GM12878 (cell line): ENCODE data around the gene SRMS. TPM values are rescaled to one million over a fixed set of nuclear protein-coding genes. Genes with fewer than 3 reads are reported as not detected.

ENCODE experiments used
- ATAC-seq: fragments of 200-7000 bp; cut with Tn5 transposase; 3 replicates; pipeline ENCODE4 v1.9.1; 2020; ENCODE audit warnings: mild to moderate bottlenecking, moderate library complexity
- BruUV-seq: library from RNA; stranded (reverse); fragments of 400-500 nt; replicated peaks from 2 replicates; lab custom pipeline; 2021; lab: Mats Ljungman, UMichigan
- CTCF ChIA-PET: fragments of 300-600 bp; sonication (Branson Sonifier 250); formaldehyde crosslinking; extraction: SDS; loops from one replicate; lab custom pipeline; 2021; ENCODE audit warnings: inconsistent platforms; lab: Yijun Ruan, JAX
- POLR2A ChIA-PET: fragments of 350-600 bp; formaldehyde crosslinking; extraction: SDS; loops from one replicate; lab custom pipeline; 2021; ENCODE audit warnings: inconsistent platforms; lab: Charles Lee
- RAD21 ChIA-PET: fragments of 300-600 bp; sonication (Branson Sonifier 250); formaldehyde crosslinking; loops from one replicate; lab custom pipeline; 2023; ENCODE audit warnings: antibody characterized with exemption; ENCODE audit not compliant: unreplicated experiment; lab: Charles Lee
- SMC1A ChIA-PET: fragments of 300-600 bp; sonication (Branson Sonifier 250); formaldehyde crosslinking; loops from one replicate; lab custom pipeline; 2023; ENCODE audit not compliant: unreplicated experiment, uncharacterized antibody; lab: Charles Lee
- DNase-seq: peaks from one replicate; pipeline ENCODE4 v3.0.0-alpha.2; 2011; ENCODE audit warnings: low read depth, low spot score
- FAIRE-seq: peaks from 3 replicates; lab custom pipeline; 2011; peaks lifted over from hg19 to GRCh38; lab: Jason Lieb, UNC
- H2AFZ ChIP-seq: 2 replicates; pipeline ENCODE4 v1.6.0; 2011; ENCODE audit warnings: low read depth, low read length, control low read depth; ENCODE audit not compliant: control insufficient read depth
- H3K27ac ChIP-seq: 2 replicates; pipeline ENCODE4 v1.5.1; 2011; ENCODE audit warnings: control low read depth; ENCODE audit not compliant: control insufficient read depth, insufficient read depth
- H3K27me3 ChIP-seq, 2 experiments: replicated peaks in 1 of 2; 2 replicates each; pipeline versions ENCODE4 v1.6.0 to v1.6.1; 2011; ENCODE audit warnings: low read length in 1 of 2; ENCODE audit not compliant: control insufficient read depth in 2 of 2, insufficient read depth in 2 of 2
- H3K36me3 ChIP-seq, 2 experiments: 2 replicates each; pipeline ENCODE4 v1.5.1; 2011; ENCODE audit warnings: low read length in 1 of 2; ENCODE audit not compliant: control insufficient read depth in 2 of 2, insufficient read depth in 2 of 2
- H3K4me1 ChIP-seq: 2 replicates; pipeline ENCODE4 v1.6.1; 2011; ENCODE audit warnings: mild to moderate bottlenecking, low read length, moderate library complexity, mixed read lengths; ENCODE audit not compliant: control insufficient read depth, insufficient read depth
- H3K4me2 ChIP-seq: 2 replicates; pipeline ENCODE4 v1.6.0; 2011; ENCODE audit warnings: control low read depth; ENCODE audit not compliant: control insufficient read depth, insufficient read depth
- H3K4me3 ChIP-seq: fragments of 200-600 bp; sonication (generic); 2 replicates; pipeline ENCODE4 v1.5.1; 2016
- H3K79me2 ChIP-seq: 2 replicates; pipeline ENCODE4 v1.6.0; 2011; ENCODE audit warnings: low read length; ENCODE audit not compliant: control insufficient read depth, insufficient read depth
- H3K9ac ChIP-seq: 2 replicates; pipeline ENCODE4 v1.8.0; 2011; ENCODE audit warnings: low read length, control low read depth, mixed read lengths; ENCODE audit not compliant: control insufficient read depth, insufficient read depth
- H3K9me3 ChIP-seq: replicated peaks from 3 replicates; pipeline ENCODE4 v1.5.1; 2011; ENCODE audit warnings: mild to moderate bottlenecking, low read length; ENCODE audit not compliant: control insufficient read depth, insufficient read depth
- H4K20me1 ChIP-seq: 2 replicates; pipeline ENCODE4 v1.6.0; 2011; ENCODE audit not compliant: control insufficient read depth, insufficient read depth
- BACH1 ChIP-seq: fragments of 450-650 bp; IDR thresholded peaks from 2 replicates; pipeline ENCODE4 v1.6.1; 2017; ENCODE audit warnings: mild to moderate bottlenecking, borderline replicate concordance
- BCLAF1 ChIP-seq: fragments of 450-650 bp; IDR thresholded peaks from 2 replicates; pipeline ENCODE4 v1.6.1; 2017; ENCODE audit warnings: antibody characterized with exemption, mild to moderate bottlenecking, moderate library complexity
- CHD1 ChIP-seq: IDR thresholded peaks from 2 replicates; pipeline ENCODE4 v1.6.1; 2012; ENCODE audit warnings: low read depth, low read length, improper control_type of control experiment
- EGR1 ChIP-seq, 2 experiments: IDR thresholded peaks; 1 replicate in 1 of 2; 2 replicates in 1 of 2; pipeline ENCODE4 v1.6.1; 2011 to 2012; ENCODE audit warnings: low read depth in 2 of 2, low read length in 2 of 2, borderline replicate concordance in 1 of 2, mild to moderate bottlenecking in 1 of 2, moderate library complexity in 1 of 2
- HDAC2 ChIP-seq: fragments of 200-600 bp; sonication (generic); IDR thresholded peaks from 2 replicates; pipeline ENCODE4 v1.6.1; 2017
- KLF5 ChIP-seq: fragments of 450-650 bp; IDR thresholded peaks from 2 replicates; pipeline ENCODE4 v1.6.1; 2014; ENCODE audit warnings: mild to moderate bottlenecking; ENCODE audit not compliant: partially characterized antibody
- MYC ChIP-seq: IDR thresholded peaks from 2 replicates; pipeline ENCODE4 v1.6.1; 2011; ENCODE audit warnings: mild to moderate bottlenecking, low read length, moderate library complexity, inconsistent platforms; ENCODE audit not compliant: insufficient read depth, insufficient replicate concordance, insufficient read length, severe bottlenecking
- NFYB ChIP-seq: IDR thresholded peaks from 2 replicates; pipeline ENCODE4 v1.6.1; 2011; ENCODE audit warnings: low read depth, mild to moderate bottlenecking, low read length, improper control_type of control experiment, moderate library complexity; ENCODE audit not compliant: insufficient read depth
- NR2C2 ChIP-seq: IDR thresholded peaks from 2 replicates; pipeline ENCODE4 v1.6.1; 2011; ENCODE audit warnings: borderline replicate concordance, low read depth; ENCODE audit not compliant: control insufficient read depth, insufficient read length
- SMC3 ChIP-seq: IDR thresholded peaks from 2 replicates; pipeline ENCODE4 v1.6.1; 2011; ENCODE audit warnings: low read length, improper control_type of control experiment, borderline replicate concordance
- SP1 ChIP-seq: IDR thresholded peaks from one replicate; pipeline ENCODE4 v1.6.1; 2011; ENCODE audit warnings: low read depth, low read length
- SREBF1 ChIP-seq: IDR thresholded peaks from 2 replicates; pipeline ENCODE4 v1.6.1; 2012; ENCODE audit warnings: mild to moderate bottlenecking, low read length
- SREBF2 ChIP-seq: IDR thresholded peaks from 2 replicates; pipeline ENCODE4 v1.6.1; 2012; ENCODE audit warnings: mild to moderate bottlenecking, low read length
- SUPT20H ChIP-seq: IDR thresholded peaks from 2 replicates; pipeline ENCODE4 v1.6.1; 2011; ENCODE audit warnings: low read depth, mild to moderate bottlenecking, low read length, moderate library complexity, borderline replicate concordance; ENCODE audit not compliant: control insufficient read depth
- TAF1 ChIP-seq: IDR thresholded peaks from 2 replicates; pipeline ENCODE4 v1.6.1; 2011; ENCODE audit warnings: mild to moderate bottlenecking, low read depth, low read length, borderline replicate concordance
- TCF12 ChIP-seq: IDR thresholded peaks from 2 replicates; pipeline ENCODE4 v1.6.1; 2011; ENCODE audit warnings: low read depth, mild to moderate bottlenecking, low read length
- USF2 ChIP-seq: IDR thresholded peaks from 2 replicates; pipeline ENCODE4 v1.6.1; 2011; ENCODE audit warnings: low read depth, low read length, improper control_type of control experiment, borderline replicate concordance
- WRNIP1 ChIP-seq: IDR thresholded peaks from 2 replicates; pipeline ENCODE4 v1.6.1; 2011; ENCODE audit warnings: low read depth, low read length, improper control_type of control experiment, borderline replicate concordance
- ZNF207 ChIP-seq: fragments of 450-650 bp; IDR thresholded peaks from 2 replicates; pipeline ENCODE4 v1.6.1; 2014; ENCODE audit warnings: antibody characterized with exemption, mild to moderate bottlenecking, borderline replicate concordance
- WGBS: methylation state at CpG from one replicate; pipeline ENCODE4 v1.1.6; 2016; ENCODE audit warnings: low lambda C conversion rate; ENCODE audit not compliant: insufficient replicate concordance, insufficient coverage; ENCODE audit errors: missing lambda C conversion rate; 5-methylcytosine and 5-hydroxymethylcytosine counted together
- in situ Hi-C: fragments of 300-500 bp; cut with MboI; formaldehyde crosslinking; loops from 9 replicates; pipeline ENCODE4 v1.14.3; 2018; ENCODE audit warnings: mixed read lengths
- intact Hi-C: fragments of 100-400 bp; cut with micrococcal nuclease; formaldehyde crosslinking; loops from one replicate; pipeline ENCODE4 v1.14.2; 2022; ENCODE audit not compliant: unreplicated experiment
- polyA plus RNA-seq, 11 experiments: library from polyadenylated mRNA; depleted of rRNA in 4 of 11; unstranded in 6 of 11; stranded (reverse) in 5 of 11; fragments of >200 nt; fragmentation: Nextera tagmentation in 4 of 11; fragmentation: Illumina TruSeq in 1 of 11; extraction: Ambion mirVana in 4 of 11; extraction: Trizol in 1 of 11; gene quantifications; 1 replicate in 1 of 11; 2 replicates in 10 of 11; pipeline versions ENCODE4 v1.2.1 to v1.2.3, GENCODE V29; 2011 to 2016; ENCODE audit warnings: inconsistent platforms in 2 of 11, missing spikeins in 2 of 11, low read depth in 1 of 11
- total RNA-seq, 4 experiments: library from RNA; depleted of rRNA in 3 of 4; stranded (reverse); fragments of >200 nt in 3 of 4; fragmentation: Illumina TruSeq in 1 of 4; extraction: Trizol in 1 of 4; gene quantifications; 2 replicates each; pipeline versions ENCODE4 v1.2.1 to v1.2.3, GENCODE V29; 2013 to 2021

SRMS gene
- total and polyA plus RNA-seq, 10 of the 15 experiments (the other 5 are each of a cell fraction or from before 2014, with no cell fraction given), result not detected

DNA sequence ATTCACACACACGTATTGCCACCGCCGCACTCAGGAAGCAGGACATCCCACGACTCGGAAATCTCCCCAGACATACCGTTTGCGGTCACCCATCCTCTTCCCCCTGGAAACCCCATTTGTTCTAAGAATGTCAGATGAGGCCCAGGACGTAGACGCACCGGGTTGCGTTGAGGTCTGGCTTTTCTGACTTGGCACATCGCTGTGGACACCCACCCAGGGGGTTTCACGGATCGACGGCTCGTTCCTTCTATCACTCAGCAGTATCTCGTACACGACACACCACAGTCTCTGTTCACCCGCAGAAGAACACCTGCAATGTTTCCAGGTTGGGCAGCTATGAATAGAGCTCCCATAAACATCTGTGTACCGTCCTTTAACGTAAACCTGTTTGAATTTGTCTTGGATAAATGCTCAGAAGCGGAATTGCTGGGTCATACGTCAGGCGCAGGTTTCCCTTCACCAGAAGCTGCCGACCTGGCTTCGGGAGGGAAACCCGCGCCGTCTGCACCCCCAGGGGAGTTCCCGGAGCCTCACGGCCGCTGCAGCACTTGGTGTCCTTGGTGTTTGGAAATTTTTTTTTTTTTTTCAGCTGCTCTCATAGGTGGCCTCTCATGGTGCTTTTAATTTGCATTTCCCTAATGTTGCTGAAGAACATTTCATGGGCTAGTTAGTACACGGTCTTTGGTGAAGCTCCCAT is 39.3 kb downstream of the SRMS start:
- DNase-seq (no peak), ATAC-seq (no peak), FAIRE-seq (no peak)
- H3K9me3 ChIP-seq, result peaks cover 2% of the 10 kb centered on the region; the same call in 1 of the 3 replicates
- H3K4me1 ChIP-seq, result no peaks in the 10 kb centered on the region
- ChIA-PET SMC1A (no interaction called here), RAD21 (no interaction called here), POLR2A (no interaction called here), CTCF (no interaction called here)
- no peak overlapping the region for H3K9ac ChIP-seq
- no peaks in the 10 kb centered on the region; a peak in 1 of 4 replicates for H3K27me3 ChIP-seq
- no peak overlapping the region for H3K27ac ChIP-seq
- intact Hi-C loops, result no loop called here
- WGBS, result 60% methylated on average over 33 of the region's 33 CpGs
- H4K20me1 ChIP-seq, result no peaks in the 10 kb centered on the region
- no peak overlapping the region for H3K4me3 ChIP-seq
- H3K4me2 ChIP-seq, result no peak overlapping the region
- no peaks in the 10 kb centered on the region for H3K36me3 ChIP-seq
- H3K79me2 ChIP-seq, result no peaks in the 10 kb centered on the region
- TF ChIP-seq SMC3, result no peak
- TF ChIP-seq KLF5, result no peak
- TF ChIP-seq SUPT20H, result no peak
- TF ChIP-seq ZNF207, result no peak
- no peak for TF ChIP-seq CHD1
- TF ChIP-seq HDAC2, result no peak
- TF ChIP-seq BCLAF1, result no peak
- TF ChIP-seq SP1, result no peak
- TF ChIP-seq NR2C2, result no peak
- no peak for TF ChIP-seq WRNIP1
- no peak for TF ChIP-seq MYC
- no peak for TF ChIP-seq NFYB
- TF ChIP-seq TAF1, result no peak
- no peak for TF ChIP-seq EGR1 (IDR thresholded peaks at IDR 0.05; ENCODE audit: borderline replicate concordance in 1 of 2, low read depth in 2 of 2, low read length in 2 of 2)
- TF ChIP-seq TCF12, result no peak
- TF ChIP-seq BACH1, result no peak
- TF ChIP-seq USF2, result no peak
- no peak for TF ChIP-seq SREBF2
- TF ChIP-seq SREBF1, result no peak
- in situ Hi-C loops, result no loop called here
- no TSS peak for BruUV-seq
- H2AFZ ChIP-seq, result no peak overlapping the region
